Skeletal muscle tissue (tissue), 4 donors: Measurements from ENCODE around the gene SV2A. TPM values are rescaled to one million over a fixed set of nuclear protein-coding genes. Genes with fewer than 3 reads are reported as not detected.
A peak's percentile ranks its signal among the peaks of the same experiment; 100 is the strongest.
"Not testable (repeated sequence)": the region's sequence is repeated elsewhere in the genome, so short reads cannot be mapped to it uniquely, and the experiment has no call there.

Experiments used
- H3K27ac ChIP-seq: one replicate; pipeline ENCODE4 v1.7.0; 2013; ENCODE audit warnings: mild to moderate bottlenecking, low read depth, low read length, inconsistent platforms
- H3K27me3 ChIP-seq, 3 donors: one replicate each; pipeline ENCODE4 v1.7.0; 2013; ENCODE audit warnings: low read length in 3 of 3; ENCODE audit not compliant: control insufficient read depth in 3 of 3, insufficient read depth in 3 of 3
- H3K36me3 ChIP-seq, 3 donors: one replicate each; pipeline ENCODE4 v1.7.0; 2013; ENCODE audit warnings: low read length in 3 of 3; ENCODE audit not compliant: control insufficient read depth in 3 of 3, insufficient read depth in 3 of 3
- H3K4me1 ChIP-seq, 3 donors: one replicate each; pipeline ENCODE4 v1.7.0; 2013; ENCODE audit warnings: low read length in 3 of 3, mild to moderate bottlenecking in 3 of 3; ENCODE audit not compliant: control insufficient read depth in 3 of 3, insufficient read depth in 3 of 3
- H3K4me3 ChIP-seq, 3 donors: one replicate each; pipeline ENCODE4 v1.7.0; 2013; ENCODE audit warnings: low read length in 3 of 3
- H3K9ac ChIP-seq, 3 donors: one replicate each; pipeline ENCODE4 v1.7.0; 2013; ENCODE audit warnings: low read length in 3 of 3, mild to moderate bottlenecking in 3 of 3, moderate library complexity in 2 of 3, low read depth in 1 of 3
- H3K9me3 ChIP-seq, 3 donors: one replicate each; pipeline ENCODE4 v1.7.0; 2013; ENCODE audit warnings: low read length in 3 of 3; ENCODE audit not compliant: control insufficient read depth in 3 of 3
- total RNA-seq: library from RNA; depleted of rRNA; stranded (reverse); fragments of >200 nt; gene quantifications from one replicate; pipeline ENCODE4 v1.2.3, GENCODE V29; 2014
- donor health status: Osteomylitis.

Gene SV2A
- total RNA-seq, 1 donor from 2014 or later = 2.1 TPM

- Histone ChIP-seq H3K4me1 (peaks cover 19 to 26% (median 25%) of the 10 kb centered on the region in 3 donors), H3K27ac (peak overlapping the region; percentile 97), H3K4me3 (peak overlapping the region; percentile 76 to 92 (median 77)), H3K27me3 (no peaks in the 10 kb centered on the region), H3K9me3 (no peaks in the 10 kb centered on the region), H3K36me3 (no peaks in the 10 kb centered on the region), H3K9ac (peak overlapping the region; percentile 72 to 86 (median 73))
Observed at GRCh38 chr1:149888247-149888998, 29.2 kb downstream of the SV2A start.

GRCh38 chr1:149887456-149888246 is 30.0 kb downstream of the SV2A start:
- Histone ChIP-seq H3K4me1 (peaks cover 19 to 26% (median 26%) of the 10 kb centered on the region in 3 donors), H3K4me3 (peak overlapping the region; percentile 76 to 92 (median 77)), H3K9ac (peak overlapping the region; percentile 86 to 87 (median 86)), H3K27me3 (no peaks in the 10 kb centered on the region), H3K27ac (peak overlapping the region; percentile 97), H3K9me3 (no peaks in the 10 kb centered on the region), H3K36me3 (no peaks in the 10 kb centered on the region)

DNA sequence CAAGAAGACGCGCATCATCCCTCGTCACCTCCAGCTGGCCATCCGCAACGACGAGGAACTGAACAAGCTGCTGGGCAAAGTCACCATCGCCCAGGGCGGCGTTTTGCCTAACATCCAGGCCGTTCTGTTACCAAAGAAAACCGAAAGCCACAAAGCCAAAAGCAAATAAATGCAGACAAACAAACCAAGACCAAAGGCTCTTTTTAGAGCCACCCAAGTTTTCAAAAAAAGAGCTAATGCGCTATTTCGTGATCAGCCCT is 30.5 kb downstream of the SV2A start:
- peak overlapping the region; percentile 83 to 87 (median 86) for H3K9ac ChIP-seq
- not testable (repeated sequence) for H3K9me3 ChIP-seq, H3K27me3 ChIP-seq, H3K36me3 ChIP-seq
- peak overlapping the region; percentile 76 to 92 (median 77) for H3K4me3 ChIP-seq
- H3K27ac ChIP-seq = peak overlapping the region; percentile 97
- H3K4me1 ChIP-seq = peaks cover 19 to 26% (median 26%) of the 10 kb centered on the region in 3 donors

GRCh38 chr1:149886396-149887195 is 31.0 kb downstream of the SV2A start:
- Histone ChIP-seq H3K4me1 (peaks cover 19 to 26% (median 26%) of the 10 kb centered on the region in 3 donors), H3K4me3 (peak overlapping the region; percentile 77 to 95 (median 88)), H3K9ac (peak overlapping the region; percentile 83 to 87 (median 86)), H3K27me3 (no peaks in the 10 kb centered on the region), H3K27ac (peak overlapping the region; percentile 97), H3K9me3 (no peaks in the 10 kb centered on the region), H3K36me3 (no peaks in the 10 kb centered on the region)

DNA sequence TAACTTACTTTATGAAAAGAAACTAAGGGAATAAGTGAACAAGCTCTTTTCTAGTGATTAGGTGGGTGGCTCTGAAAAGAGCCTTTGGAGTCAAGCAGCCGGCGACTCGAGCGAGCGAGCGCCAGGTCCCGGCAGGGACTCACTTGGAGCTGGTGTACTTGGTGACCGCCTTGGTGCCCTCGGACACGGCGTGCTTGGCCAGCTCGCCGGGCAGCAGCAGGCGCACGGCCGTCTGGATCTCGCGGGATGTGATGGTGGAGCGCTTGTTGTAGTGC is 31.6 kb downstream of the SV2A start:
- not testable (repeated sequence) for H3K36me3 ChIP-seq, H3K9me3 ChIP-seq, H3K27me3 ChIP-seq
- Histone ChIP-seq H3K9ac (peak overlapping the region; percentile 76 to 92 (median 86)), H3K4me3 (peak overlapping the region; percentile 77 to 95 (median 88)), H3K4me1 (peaks cover 19 to 26% (median 26%) of the 10 kb centered on the region in 3 donors), H3K27ac (peak overlapping the region; percentile 97)

- H3K4me1 ChIP-seq = peaks cover 19 to 26% (median 26%) of the 10 kb centered on the region in 3 donors
- peak overlapping the region; percentile 77 to 95 (median 88) for H3K4me3 ChIP-seq
- H3K36me3 ChIP-seq = no peaks in the 10 kb centered on the region
- H3K9me3 ChIP-seq = no peaks in the 10 kb centered on the region
- H3K27ac ChIP-seq = peak overlapping the region; percentile 97
- no peaks in the 10 kb centered on the region for H3K27me3 ChIP-seq
- H3K9ac ChIP-seq = peak overlapping the region; percentile 76 to 92 (median 86)
Observed at GRCh38 chr1:149885339-149886120, 32.1 kb downstream of the SV2A start.

DNA sequence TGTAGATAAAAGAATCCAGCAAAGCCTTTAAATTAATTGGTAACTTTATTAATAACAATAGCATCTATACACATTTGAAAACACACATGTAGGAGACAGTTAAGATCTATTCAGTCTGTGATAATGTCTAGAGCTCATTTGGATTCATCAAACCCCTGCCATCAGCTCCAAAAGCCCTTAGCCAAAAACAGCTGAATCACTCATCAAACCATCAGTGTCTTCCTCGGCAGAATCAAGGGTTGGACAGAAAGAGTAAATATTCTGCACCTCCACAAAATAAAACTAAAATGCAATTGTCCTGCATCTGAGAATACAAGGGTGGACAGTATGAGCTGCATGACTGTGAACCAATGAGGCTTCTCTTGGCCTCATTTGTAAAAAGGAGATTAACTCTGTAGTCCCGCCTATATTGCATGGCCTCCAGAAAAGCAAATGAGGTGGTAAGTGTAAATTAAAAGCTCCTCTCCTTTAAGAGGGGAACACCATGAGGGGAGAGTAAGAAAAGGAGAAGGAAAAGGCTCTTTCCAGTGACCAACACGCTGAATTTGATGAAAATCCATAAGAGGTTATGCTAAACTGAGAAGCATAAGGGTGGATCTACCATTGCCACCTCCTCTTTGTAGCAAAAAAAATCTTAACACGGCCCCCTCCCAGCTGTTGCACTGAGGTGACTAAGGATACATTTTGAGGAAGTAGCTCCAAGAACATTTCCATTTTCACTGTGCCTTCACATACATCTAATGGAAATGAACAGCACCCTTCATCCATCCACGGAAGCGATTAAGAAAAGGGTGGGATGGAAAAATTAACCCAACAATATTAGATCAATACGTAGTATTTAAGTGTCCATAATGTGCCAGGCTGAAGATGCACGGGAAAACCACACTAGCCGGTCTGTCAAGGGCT is 33.0 kb downstream of the SV2A start:
- Histone ChIP-seq H3K9ac (peak overlapping the region; percentile 76 to 92 (median 86)), H3K9me3 (no peaks in the 10 kb centered on the region), H3K27me3 (no peaks in the 10 kb centered on the region), H3K36me3 (no peaks in the 10 kb centered on the region), H3K4me3 (peak overlapping the region; percentile 77 to 95 (median 88)), H3K27ac (peak overlapping the region; percentile 97), H3K4me1 (peaks cover 19 to 26% (median 26%) of the 10 kb centered on the region in 3 donors)

DNA sequence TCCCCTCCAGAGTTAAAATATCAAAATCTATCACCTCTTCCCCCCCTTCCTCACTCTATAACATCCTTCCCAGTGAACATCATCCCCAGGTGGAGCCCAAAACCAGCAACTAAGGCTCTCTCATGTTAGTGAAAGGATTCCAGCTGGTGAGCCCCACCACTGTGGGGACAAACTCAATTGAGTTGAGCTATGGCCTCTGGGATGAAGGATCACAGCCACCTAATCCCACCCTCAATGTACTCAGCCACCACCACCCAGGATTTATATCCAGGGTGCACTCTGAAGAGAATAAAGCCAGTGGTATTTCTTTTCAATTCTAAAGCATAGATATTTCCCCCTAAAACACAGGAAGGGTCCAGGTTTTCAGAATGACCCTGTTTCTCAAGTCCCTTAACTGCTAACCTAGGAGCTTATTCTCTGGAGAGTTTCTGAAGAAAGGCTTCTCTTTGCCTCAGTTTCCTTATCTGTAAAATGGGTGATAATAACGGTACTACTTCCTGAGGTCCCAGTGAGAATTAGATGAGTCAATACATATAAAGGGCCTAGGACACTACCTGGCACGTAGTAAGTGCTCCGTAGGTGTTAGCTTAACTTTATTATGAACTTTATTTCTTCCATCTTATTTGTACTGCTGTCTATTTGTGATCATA is 33.9 kb downstream of the SV2A start:
- peak overlapping the region in 1 of 3 donors; percentile 14 for H3K4me3 ChIP-seq

More for the DNA sequence above, 33.9 kb downstream of the SV2A start:
- H3K27me3 ChIP-seq = no peaks in the 10 kb centered on the region
- H3K4me1 ChIP-seq = peaks cover 21 to 24% (median 23%) of the 10 kb centered on the region in 3 donors
- H3K36me3 ChIP-seq = no peaks in the 10 kb centered on the region
- H3K9ac ChIP-seq = no peak overlapping the region
- no peak overlapping the region for H3K27ac ChIP-seq
- no peaks in the 10 kb centered on the region for H3K9me3 ChIP-seq
